PFSK-1 (cell line): ENCODE results near the gene TMEM270.

Experiments used
- FOXP2 ChIP-seq: optimal IDR thresholded peaks from 2 replicates; pipeline ENCODE3; 2011; ENCODE audit warnings: borderline replicate concordance, control low read depth, inconsistent platforms; ENCODE audit not compliant: insufficient read depth; ENCODE audit errors: extremely low read length, extremely low read depth
- POLR2AphosphoS5 ChIP-seq: IDR thresholded peaks from 2 replicates; pipeline ENCODE4 v1.6.1; 2012; ENCODE audit warnings: low read depth, mild to moderate bottlenecking, control low read depth, low read length, moderate library complexity
- SIN3A ChIP-seq: IDR thresholded peaks from 2 replicates; pipeline ENCODE4 v1.6.1; 2012; ENCODE audit warnings: mild to moderate bottlenecking, low read length, moderate library complexity, borderline replicate concordance; ENCODE audit not compliant: insufficient read depth
- TAF1 ChIP-seq: IDR thresholded peaks from 2 replicates; pipeline ENCODE4 v1.6.1; 2012; ENCODE audit warnings: low read length, control low read depth, borderline replicate concordance; ENCODE audit not compliant: insufficient read depth
- TF ChIP-seq, protein P1 (sequence below), 2 experiments: IDR thresholded peaks; 2 replicates each; pipeline versions ENCODE4 v1.6.1 to v1.8.0; 2011 to 2012; ENCODE audit warnings: low read depth in 2 of 2, low read length in 2 of 2, control low read depth in 1 of 2, inconsistent platforms in 1 of 2, mild to moderate bottlenecking in 1 of 2, moderate library complexity in 1 of 2; ENCODE audit not compliant: insufficient read depth in 1 of 2

The TMEM270 gene

GRCh38 chr7:73823873-73824592 lies 36.9 kb upstream of the TMEM270 start:
- no peak for TF ChIP-seq TAF1
- TF ChIP-seq, protein P1, sequence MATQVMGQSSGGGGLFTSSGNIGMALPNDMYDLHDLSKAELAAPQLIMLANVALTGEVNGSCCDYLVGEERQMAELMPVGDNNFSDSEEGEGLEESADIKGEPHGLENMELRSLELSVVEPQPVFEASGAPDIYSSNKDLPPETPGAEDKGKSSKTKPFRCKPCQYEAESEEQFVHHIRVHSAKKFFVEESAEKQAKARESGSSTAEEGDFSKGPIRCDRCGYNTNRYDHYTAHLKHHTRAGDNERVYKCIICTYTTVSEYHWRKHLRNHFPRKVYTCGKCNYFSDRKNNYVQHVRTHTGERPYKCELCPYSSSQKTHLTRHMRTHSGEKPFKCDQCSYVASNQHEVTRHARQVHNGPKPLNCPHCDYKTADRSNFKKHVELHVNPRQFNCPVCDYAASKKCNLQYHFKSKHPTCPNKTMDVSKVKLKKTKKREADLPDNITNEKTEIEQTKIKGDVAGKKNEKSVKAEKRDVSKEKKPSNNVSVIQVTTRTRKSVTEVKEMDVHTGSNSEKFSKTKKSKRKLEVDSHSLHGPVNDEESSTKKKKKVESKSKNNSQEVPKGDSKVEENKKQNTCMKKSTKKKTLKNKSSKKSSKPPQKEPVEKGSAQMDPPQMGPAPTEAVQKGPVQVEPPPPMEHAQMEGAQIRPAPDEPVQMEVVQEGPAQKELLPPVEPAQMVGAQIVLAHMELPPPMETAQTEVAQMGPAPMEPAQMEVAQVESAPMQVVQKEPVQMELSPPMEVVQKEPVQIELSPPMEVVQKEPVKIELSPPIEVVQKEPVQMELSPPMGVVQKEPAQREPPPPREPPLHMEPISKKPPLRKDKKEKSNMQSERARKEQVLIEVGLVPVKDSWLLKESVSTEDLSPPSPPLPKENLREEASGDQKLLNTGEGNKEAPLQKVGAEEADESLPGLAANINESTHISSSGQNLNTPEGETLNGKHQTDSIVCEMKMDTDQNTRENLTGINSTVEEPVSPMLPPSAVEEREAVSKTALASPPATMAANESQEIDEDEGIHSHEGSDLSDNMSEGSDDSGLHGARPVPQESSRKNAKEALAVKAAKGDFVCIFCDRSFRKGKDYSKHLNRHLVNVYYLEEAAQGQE (IDR thresholded peaks at IDR 0.05; ENCODE audit: insufficient read depth in 1 of 2, low read depth in 2 of 2, low read length in 2 of 2): no peak
- TF ChIP-seq POLR2AphosphoS5: no peak
- TF ChIP-seq FOXP2: no peak
- TF ChIP-seq SIN3A: no peak

DNA sequence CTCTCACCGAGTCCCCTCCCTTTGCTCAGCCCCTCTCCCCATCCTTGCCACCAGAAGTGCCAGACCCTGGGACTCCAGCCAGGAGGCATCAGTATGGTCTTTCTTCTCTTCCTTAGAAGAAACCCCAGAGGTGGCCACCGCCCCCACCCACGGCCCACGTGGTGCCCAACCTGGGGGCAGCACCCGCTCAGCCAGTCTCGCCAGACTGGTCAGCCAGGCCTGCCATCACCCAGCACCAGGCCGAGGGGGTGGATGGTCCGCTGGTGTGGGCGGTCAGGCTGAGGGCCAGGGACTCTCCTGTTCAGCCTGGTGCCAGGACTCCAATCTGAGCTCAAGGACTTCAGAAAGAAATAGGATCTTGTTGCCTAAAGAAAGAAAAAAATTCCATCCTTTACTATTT lies 36.0 kb upstream of the TMEM270 start:
- TF ChIP-seq SIN3A (no peak), FOXP2 (no peak), POLR2AphosphoS5 (no peak), TAF1 (no peak)
- TF ChIP-seq, protein P1 (IDR thresholded peaks at IDR 0.05; ENCODE audit: insufficient read depth in 1 of 2, low read depth in 2 of 2, low read length in 2 of 2): no peak

GRCh38 chr7:73827567-73828106 lies 33.3 kb upstream of the TMEM270 start:
- TF ChIP-seq FOXP2: no peak
- TF ChIP-seq POLR2AphosphoS5: no peak
- TF ChIP-seq SIN3A: no peak

- TF ChIP-seq SIN3A (no peak), FOXP2 (no peak), POLR2AphosphoS5 (no peak), TAF1 (no peak)
- TF ChIP-seq, protein P1 (IDR thresholded peaks at IDR 0.05; ENCODE audit: insufficient read depth in 1 of 2, low read depth in 2 of 2, low read length in 2 of 2): no peak
Measured at GRCh38 chr7:73828107-73828803, 32.7 kb upstream of the TMEM270 start.

DNA sequence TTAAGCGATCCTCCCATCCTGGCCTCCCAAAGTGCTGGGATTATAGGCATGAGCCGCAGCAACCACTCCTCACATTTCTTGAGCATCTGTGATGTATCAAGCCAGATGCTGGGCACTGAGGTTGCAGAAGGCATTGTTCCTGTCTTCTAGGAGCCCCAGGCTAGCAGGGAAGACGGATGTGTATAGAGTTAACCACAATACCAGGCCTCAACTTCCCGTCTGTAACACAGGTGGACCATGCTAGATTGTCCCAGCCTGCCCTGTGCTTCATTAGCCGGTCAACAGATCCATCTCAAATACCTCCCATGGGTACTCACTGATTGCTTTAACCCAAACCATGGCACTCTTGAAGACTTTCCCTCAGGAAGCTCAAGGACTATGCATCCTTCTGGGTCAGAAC lies 32.0 kb upstream of the TMEM270 start:
- TF ChIP-seq FOXP2 (no peak), TAF1 (no peak)

DNA sequence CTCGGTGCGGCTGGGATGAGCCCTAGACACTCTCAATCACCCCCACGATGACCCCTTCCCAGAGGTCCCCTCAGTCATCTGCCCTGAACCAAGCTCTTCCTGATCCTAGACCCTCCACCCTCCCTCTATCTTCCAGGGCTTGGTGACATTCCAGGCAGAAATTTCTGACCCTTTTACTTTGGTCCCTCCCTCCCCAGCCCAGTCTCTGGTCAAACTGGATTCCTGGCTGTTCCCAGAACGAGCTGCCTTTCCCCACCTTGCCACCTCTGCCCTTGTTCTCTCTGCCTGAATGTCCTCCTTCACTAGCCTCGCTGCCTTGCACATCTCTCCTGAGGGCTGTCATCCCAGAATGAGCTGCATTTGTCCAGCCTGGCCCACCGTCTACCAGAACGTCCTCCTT lies 31.5 kb upstream of the TMEM270 start:
- TF ChIP-seq SIN3A: no peak
- no peak for TF ChIP-seq TAF1
- TF ChIP-seq FOXP2: no peak
- no peak for TF ChIP-seq POLR2AphosphoS5
- TF ChIP-seq, protein P1 (IDR thresholded peaks at IDR 0.05; ENCODE audit: insufficient read depth in 1 of 2, low read depth in 2 of 2, low read length in 2 of 2): no peak
